ENCODE results near the gene CCL21.

GRCh38 chr9:34686732-34687131 lies 23.2 kb downstream of the CCL21 start:
- TF ChIP-seq CTCF (IDR thresholded peaks at IDR 0.05): no peak
- no peak for TF ChIP-seq POLR2A (IDR thresholded peaks at IDR 0.05)
